Pulmonary artery endothelial cell (primary cell): ENCODE results near the gene SEPTIN11. TPM values are rescaled to one million over a fixed set of nuclear protein-coding genes. Genes with fewer than 3 reads are reported as not detected.
A peak's percentile ranks its signal among the peaks of the same experiment; 100 is the strongest.

Experiments used
- DNase-seq: peaks from one replicate; pipeline ENCODE4 v3.0.0-alpha.2; 2011; ENCODE audit warnings: low read depth, low spot score
- total RNA-seq: library from RNA; depleted of rRNA; stranded (reverse); fragments of >200 nt; gene quantifications from 2 replicates; pipeline ENCODE4 v1.2.3, GENCODE V29; 2014

The SEPTIN11 gene
- total RNA-seq, 1 donor from 2014 or later: 163 TPM

GRCh38 chr4:76979236-76979635, 29.7 kb downstream of the SEPTIN11 start:
- DNase-seq: no peak

GRCh38 chr4:76980261-76980660, 30.7 kb downstream of the SEPTIN11 start:
- no peak for DNase-seq

- no peak for DNase-seq
Measured at GRCh38 chr4:76981644-76982043, 32.1 kb downstream of the SEPTIN11 start.

- DNase-seq: no peak
Measured at GRCh38 chr4:76982638-76983584, 33.4 kb downstream of the SEPTIN11 start.

GRCh38 chr4:76984127-76984526, 34.6 kb downstream of the SEPTIN11 start:
- peak; percentile 53 for DNase-seq

GRCh38 chr4:76984788-76985211, 35.2 kb downstream of the SEPTIN11 start:
- peak; percentile 45 for DNase-seq

- DNase-seq: no peak
Measured at GRCh38 chr4:76987153-76987591, 37.6 kb downstream of the SEPTIN11 start.

- no peak for DNase-seq
Measured at GRCh38 chr4:76987685-76988084, 38.1 kb downstream of the SEPTIN11 start.

GRCh38 chr4:76989391-76990061, 40.0 kb downstream of the SEPTIN11 start:
- no peak for DNase-seq

- no peak for DNase-seq
Measured at GRCh38 chr4:76990288-76991080, 40.9 kb downstream of the SEPTIN11 start.

- DNase-seq: no peak
Measured at GRCh38 chr4:76991161-76991660, 41.7 kb downstream of the SEPTIN11 start.

- no peak for DNase-seq
Measured at GRCh38 chr4:76993787-76994641, 44.5 kb downstream of the SEPTIN11 start.

- no peak for DNase-seq
Measured at GRCh38 chr4:76995776-76996175, 46.2 kb downstream of the SEPTIN11 start.

- DNase-seq: no peak
Measured at GRCh38 chr4:76996445-76996844, 46.9 kb downstream of the SEPTIN11 start.

- no peak for DNase-seq
Measured at GRCh38 chr4:76997077-76997476, 47.5 kb downstream of the SEPTIN11 start.

- DNase-seq: no peak
Measured at GRCh38 chr4:76997532-76997931, 48.0 kb downstream of the SEPTIN11 start.

GRCh38 chr4:76998251-76998901, 48.8 kb downstream of the SEPTIN11 start:
- DNase-seq: no peak
